AG04449 (cell line): Measurements from ENCODE around the gene DCAF10.

ENCODE experiments used
- CTCF ChIA-PET: fragments of 350-600 bp; formaldehyde crosslinking; extraction: SDS; loops from one replicate; lab custom pipeline; 2021; ENCODE audit warnings: antibody characterized with exemption; lab: Yijun Ruan, JAX
- POLR2A ChIA-PET: fragments of 400-600, 350-600 bp; formaldehyde crosslinking; extraction: SDS; loops from one replicate; lab custom pipeline; 2020; ENCODE audit warnings: antibody characterized with exemption, inconsistent platforms; lab: Yijun Ruan, JAX
- DNase-seq: peaks from one replicate; pipeline ENCODE4 v3.0.0-alpha.2; 2010; ENCODE audit warnings: low read depth, low spot score
- H3K4me3 ChIP-seq: 2 replicates; pipeline ENCODE4 v1.5.1; 2011; ENCODE audit warnings: low read depth, mild to moderate bottlenecking, control low read depth, low read length
- CTCF ChIP-seq: IDR thresholded peaks from one replicate; pipeline ENCODE4 v1.5.1; 2011; ENCODE audit warnings: mild to moderate bottlenecking, moderate library complexity, low read length, control low read depth, inconsistent platforms; ENCODE audit not compliant: insufficient read depth; ENCODE audit errors: missing control alignments

The DCAF10 gene

GRCh38 chr9:37892063-37892462 is 91.5 kb downstream of the DCAF10 start:
- POLR2A ChIA-PET = no interaction called here
- CTCF ChIA-PET = no interaction called here
- no peak for TF ChIP-seq CTCF
- no peak for DNase-seq
- H3K4me3 ChIP-seq = no peak overlapping the region

GRCh38 chr9:37897665-37898064 is 97.1 kb downstream of the DCAF10 start:
- ChIA-PET CTCF (interaction anchor here (1.0 to 2.1 kb wide), 4 partner anchors 8 to 366 kb away, joined by 3 to 5 read pairs (median 4); no protein-coding TSS in a partner anchor), POLR2A (no interaction called here)
- no peak overlapping the region for H3K4me3 ChIP-seq
- DNase-seq = no peak
- no peak for TF ChIP-seq CTCF

- CTCF ChIA-PET = interaction anchor here (0.5 to 2.1 kb wide), 7 partner anchors 10 to 306 kb away, joined by 3 to 6 read pairs (median 4); no protein-coding TSS in a partner anchor
- POLR2A ChIA-PET = interaction anchor here (0.6 to 0.9 kb wide), 3 partner anchors 9 to 343 kb away, joined by 3 to 4 read pairs (median 3); no protein-coding TSS in a partner anchor
- no peak overlapping the region for H3K4me3 ChIP-seq
- no peak for TF ChIP-seq CTCF
- no peak for DNase-seq
These were observed 98.4 kb downstream of the DCAF10 start for GRCh38 chr9:37899041-37899440.

GRCh38 chr9:37902131-37902530 is 101.5 kb downstream of the DCAF10 start:
- H3K4me3 ChIP-seq = no peak overlapping the region
- POLR2A ChIA-PET = no interaction called here
- TF ChIP-seq CTCF = no peak
- CTCF ChIA-PET = interaction anchor here (0.8 to 18.1 kb wide), 12 partner anchors 12 to 460 kb away, joined by 3 to 214 read pairs (median 4); partner anchors contain the start of gene TRMT10B
- DNase-seq = no peak

GRCh38 chr9:37902796-37903646 is 102.4 kb downstream of the DCAF10 start:
- DNase-seq = no peak
- POLR2A ChIA-PET = no interaction called here
- CTCF ChIA-PET = interaction anchor here (0.8 to 18.1 kb wide), 16 partner anchors 11 to 460 kb away, joined by 3 to 214 read pairs (median 4); partner anchors contain the start of gene TRMT10B

More at GRCh38 chr9:37902796-37903646, 102.4 kb downstream of the DCAF10 start:
- H3K4me3 ChIP-seq = peak overlapping the region; percentile 83
- no peak for TF ChIP-seq CTCF
